ENCODE results near the gene STK39. TPM values are rescaled to one million over a fixed set of nuclear protein-coding genes. Genes with fewer than 3 reads are reported as not detected.

STK39 gene
- total RNA-seq, 6 experiments from 2014 or later, result 0.29 to 1.2 (median 0.60) TPM

DNA sequence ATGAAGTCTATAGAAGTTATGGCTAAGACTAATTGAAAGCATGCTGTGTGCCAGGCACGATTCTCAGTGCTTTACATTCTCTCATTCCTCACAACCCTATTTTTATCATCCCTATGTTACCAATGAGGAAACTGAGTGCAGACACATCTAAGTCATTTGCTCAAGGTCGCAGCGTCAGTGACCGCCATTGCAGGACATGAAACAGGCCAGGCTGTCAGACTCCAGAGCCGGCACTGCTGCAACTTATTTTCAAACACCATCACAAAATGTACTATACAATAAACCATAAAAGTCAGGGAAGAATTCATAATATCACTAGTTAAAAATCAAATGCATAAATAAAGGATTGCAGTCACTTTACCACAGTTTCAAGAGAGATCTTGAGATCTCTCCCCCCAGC lies 5.6 kb downstream of the STK39 start:
- H3K27ac ChIP-seq, result no peak overlapping the region
- intact Hi-C loops (cut with DNase I), result no loop called here

DNA sequence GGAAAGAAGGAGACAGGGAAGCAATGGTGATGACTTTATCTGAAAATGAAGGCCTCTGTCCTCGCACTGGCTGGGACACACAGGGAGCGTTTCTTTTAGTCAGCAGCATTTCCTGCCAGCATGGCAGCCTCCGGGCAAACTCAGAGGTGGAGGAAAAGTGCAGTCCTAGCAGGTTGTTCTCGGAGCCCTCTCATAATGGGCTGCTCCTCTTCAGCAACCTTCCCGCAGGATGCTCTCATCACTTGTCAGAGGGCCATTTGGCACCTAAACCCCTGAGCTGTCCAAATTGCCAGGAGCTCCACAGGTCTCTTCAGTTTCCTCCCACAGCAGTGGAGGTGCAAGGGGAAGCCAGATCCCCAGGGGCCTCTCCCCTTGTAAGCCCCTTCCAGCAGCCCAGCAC lies 6.2 kb downstream of the STK39 start:
- no peak for ATAC-seq
- no peak overlapping the region for H3K27ac ChIP-seq
- intact Hi-C loops (cut with DNase I), result no loop called here
- peaks cover 0 to under 1% (median 0%) of the 10 kb centered on the region in 4 donors for H3K4me1 ChIP-seq
- H3K27me3 ChIP-seq, result no peaks in the 10 kb centered on the region
- WGBS (ENCODE audit: insufficient coverage, low coverage, low lambda C conversion rate, missing lambda C conversion rate), result 40% methylated on average over 1 of the region's 5 CpGs
- TF ChIP-seq POLR2A (IDR thresholded peaks at IDR 0.05) (no peak), CTCF (IDR thresholded peaks at IDR 0.05) (no peak)
- DNase-seq, result no peak
- H3K36me3 ChIP-seq, result no peaks in the 10 kb centered on the region
- no peaks in the 10 kb centered on the region for H3K9me3 ChIP-seq
- H3K4me3 ChIP-seq, result no peak overlapping the region

More for the DNA sequence above, 5.6 kb downstream of the STK39 start:
- Histone ChIP-seq H3K4me1 (peaks cover 0 to 6% (median 0%) of the 10 kb centered on the region in 4 donors), H3K9me3 (no peaks in the 10 kb centered on the region), H3K36me3 (no peaks in the 10 kb centered on the region), H3K4me3 (no peak overlapping the region), H3K27me3 (no peaks in the 10 kb centered on the region)
- WGBS (ENCODE audit: insufficient coverage, low coverage, low lambda C conversion rate, missing lambda C conversion rate), result 76% methylated on average over 5 of the region's 5 CpGs
- no peak for TF ChIP-seq CTCF (IDR thresholded peaks at IDR 0.05)
- no peak for TF ChIP-seq POLR2A (IDR thresholded peaks at IDR 0.05)
- DNase-seq (no peak), ATAC-seq (no peak)

DNA sequence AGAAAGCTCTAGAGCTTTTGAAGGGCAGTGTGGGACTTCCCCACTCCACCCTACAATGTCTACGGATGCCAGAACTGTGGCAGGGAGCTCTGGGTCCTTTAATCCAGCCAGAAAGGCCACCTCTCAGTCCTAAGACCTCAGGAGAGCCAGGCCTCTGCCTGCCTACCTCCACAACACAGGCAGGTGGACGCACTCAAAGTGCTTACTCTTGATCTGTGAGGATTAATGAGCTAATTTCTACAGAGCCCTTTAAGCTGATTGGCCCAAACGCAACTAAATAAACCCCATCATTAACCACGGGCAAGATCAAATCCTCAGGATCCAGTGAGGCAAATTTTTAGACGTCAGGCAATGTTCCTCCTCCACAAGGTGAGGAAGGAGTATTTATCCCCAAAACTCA lies 8.1 kb downstream of the STK39 start:
- Histone ChIP-seq H3K27ac (no peak overlapping the region), H3K4me3 (no peak overlapping the region), H3K4me1 (no peaks in the 10 kb centered on the region), H3K9me3 (no peaks in the 10 kb centered on the region), H3K27me3 (no peaks in the 10 kb centered on the region), H3K36me3 (no peaks in the 10 kb centered on the region)
- WGBS (ENCODE audit: insufficient coverage, low coverage, low lambda C conversion rate, missing lambda C conversion rate), result 56% methylated on average over 4 of the region's 5 CpGs
- intact Hi-C loops (cut with DNase I), result no loop called here
- DNase-seq (no peak), ATAC-seq (no peak)
- no peak for TF ChIP-seq CTCF (IDR thresholded peaks at IDR 0.05)
- TF ChIP-seq POLR2A (IDR thresholded peaks at IDR 0.05), result no peak

DNA sequence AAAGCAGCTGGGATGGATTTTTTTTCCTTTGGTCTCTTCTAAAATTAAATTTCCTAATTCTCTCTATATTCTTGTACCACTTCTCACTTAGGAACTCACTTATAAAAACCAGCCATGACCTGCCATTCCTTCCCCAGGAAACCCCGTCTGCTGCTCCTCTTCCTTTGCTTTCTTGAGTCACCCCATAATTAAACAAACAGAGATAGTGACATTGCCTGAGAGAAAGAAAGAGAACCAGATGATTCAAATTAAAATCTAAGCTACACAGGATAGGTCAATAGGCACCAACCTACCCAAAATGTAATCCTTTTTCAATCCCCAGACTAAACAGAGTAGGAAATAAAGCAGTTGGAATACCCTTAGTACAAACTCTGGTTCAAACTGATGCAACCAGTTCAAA lies 9.7 kb downstream of the STK39 start:
- no peak for DNase-seq
- intact Hi-C loops (cut with DNase I), result no loop called here
- 67% methylated on average over 1 of the region's 1 CpG for WGBS (ENCODE audit: insufficient coverage, low coverage, low lambda C conversion rate, missing lambda C conversion rate)
- Histone ChIP-seq H3K9me3 (no peaks in the 10 kb centered on the region), H3K27me3 (no peaks in the 10 kb centered on the region), H3K27ac (no peak overlapping the region), H3K4me1 (no peaks in the 10 kb centered on the region), H3K36me3 (no peaks in the 10 kb centered on the region), H3K4me3 (no peak overlapping the region)
- TF ChIP-seq CTCF (IDR thresholded peaks at IDR 0.05), result no peak
- no peak for TF ChIP-seq POLR2A (IDR thresholded peaks at IDR 0.05)
- ATAC-seq, result no peak

Data from right lobe of liver (tissue), 6 donors.